Activated CD4-positive, alpha-beta T cell treated with anti-CD3 and anti-CD28 coated beads for 36 hours (primary cell): ENCODE data around the gene GATA6. TPM values are rescaled to one million over a fixed set of nuclear protein-coding genes. Genes with fewer than 3 reads are reported as not detected.
"Not testable (repeated sequence)": the region's sequence is repeated elsewhere in the genome, so short reads cannot be mapped to it uniquely, and the experiment has no call there.

ENCODE experiments used
- ATAC-seq: fragments of 200-7000 bp; cut with Tn5 transposase; one replicate; pipeline ENCODE4 v1.10.0; 2021; ENCODE audit warnings: mild to moderate bottlenecking, moderate library complexity
- CTCF ChIA-PET: fragments of 350-600 bp; sonication (Branson Sonifier 250); formaldehyde crosslinking; loops from one replicate; lab custom pipeline; 2021; ENCODE audit warnings: antibody characterized with exemption; lab: Charles Lee
- POLR2A ChIA-PET: fragments of 350-600 bp; sonication (Branson Sonifier 250); formaldehyde crosslinking; loops from one replicate; lab custom pipeline; 2021; ENCODE audit warnings: antibody characterized with exemption, inconsistent platforms; lab: Charles Lee
- DNase-seq: peaks from one replicate; pipeline ENCODE4 v3.0.0-alpha.2; 2020
- H3K27ac Mint-ChIP-seq: one replicate; pipeline ENCODE4 v1.8.0; 2021; ENCODE audit warnings: mixed read lengths
- H3K27me3 Mint-ChIP-seq: one replicate; pipeline ENCODE4 v1.8.0; 2021; ENCODE audit warnings: mixed read lengths
- H3K36me3 Mint-ChIP-seq: one replicate; pipeline ENCODE4 v1.8.0; 2021; ENCODE audit warnings: low read depth, mixed read lengths
- H3K4me1 Mint-ChIP-seq: one replicate; pipeline ENCODE4 v1.8.0; 2021; ENCODE audit warnings: mixed read lengths
- H3K4me3 Mint-ChIP-seq: one replicate; pipeline ENCODE4 v1.8.0; 2021; ENCODE audit warnings: mild to moderate bottlenecking, moderate library complexity, mixed read lengths
- H3K9me3 Mint-ChIP-seq: one replicate; pipeline ENCODE4 v1.8.0; 2021; ENCODE audit warnings: low read depth, mixed read lengths
- intact Hi-C, 2 experiments: fragments of 100-400 bp; cut with DNase I in 1 of 2; cut with micrococcal nuclease in 1 of 2; formaldehyde crosslinking; loops; one replicate each; pipeline versions ENCODE4 v1.14.2 to v1.15.1; 2022 to 2024; cut with DNase I, micrococcal nuclease
- total RNA-seq, 2 experiments: library from RNA; stranded (reverse); gene quantifications; one replicate each; pipeline ENCODE4 v1.2.3, GENCODE V29; 2021

GATA6 gene
- total RNA-seq, 2 experiments from 2014 or later = not detected

DNA sequence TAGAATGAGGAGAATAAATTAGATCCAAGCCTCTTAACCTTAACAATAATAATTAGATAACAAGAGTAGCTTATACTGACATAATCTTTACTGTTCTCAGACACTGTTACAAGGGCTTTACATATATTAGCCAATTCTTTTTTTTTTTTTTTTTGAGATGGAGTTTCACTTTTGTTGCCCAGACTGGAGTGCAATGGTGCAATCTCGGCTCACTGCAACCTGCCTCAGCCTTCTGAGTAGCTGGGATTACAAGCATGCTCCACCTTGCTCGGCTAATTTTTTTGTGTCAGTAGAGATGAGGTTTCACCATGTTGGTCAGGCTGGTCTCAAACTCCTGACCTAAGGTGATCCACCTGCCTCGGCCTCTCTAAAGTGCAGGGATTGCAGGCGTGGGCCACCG is 27.6 kb downstream of the GATA6 start:
- H3K4me1 Mint-ChIP-seq, intact Hi-C loops, H3K9me3 Mint-ChIP-seq, H3K27me3 Mint-ChIP-seq, H3K4me3 Mint-ChIP-seq, ATAC-seq, DNase-seq, POLR2A ChIA-PET, H3K36me3 Mint-ChIP-seq, CTCF ChIA-PET, H3K27ac Mint-ChIP-seq: not testable (repeated sequence)

DNA sequence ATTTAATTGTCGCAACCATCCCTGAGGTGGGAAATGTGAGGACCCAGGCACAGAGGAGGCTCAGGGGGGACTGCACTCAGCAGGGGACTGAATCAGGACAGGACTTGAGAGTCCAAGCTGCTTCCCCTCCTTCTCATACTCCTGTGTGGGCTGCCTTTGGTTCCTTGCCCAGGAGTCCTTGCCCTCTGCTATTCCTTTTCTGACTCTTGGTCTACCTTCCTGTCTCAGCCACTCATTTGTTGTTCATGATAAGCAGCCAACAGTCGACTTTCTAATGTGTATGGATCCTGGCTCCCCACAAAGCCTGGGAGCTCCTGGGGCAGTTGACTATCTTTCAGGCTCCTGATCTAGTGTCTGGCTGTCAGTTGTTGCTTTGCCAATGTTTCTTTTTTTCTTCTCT is 28.3 kb downstream of the GATA6 start:
- Mint-ChIP-seq H3K9me3 (no peaks in the 10 kb centered on the region), H3K27me3 (peaks cover 11% of the 10 kb centered on the region), H3K4me3 (no peak overlapping the region), H3K36me3 (no peaks in the 10 kb centered on the region), H3K4me1 (no peaks in the 10 kb centered on the region), H3K27ac (no peak overlapping the region)
- ChIA-PET CTCF (no interaction called here), POLR2A (no interaction called here)
- no peak for ATAC-seq
- intact Hi-C loops = no loop called here
- DNase-seq = no peak

DNA sequence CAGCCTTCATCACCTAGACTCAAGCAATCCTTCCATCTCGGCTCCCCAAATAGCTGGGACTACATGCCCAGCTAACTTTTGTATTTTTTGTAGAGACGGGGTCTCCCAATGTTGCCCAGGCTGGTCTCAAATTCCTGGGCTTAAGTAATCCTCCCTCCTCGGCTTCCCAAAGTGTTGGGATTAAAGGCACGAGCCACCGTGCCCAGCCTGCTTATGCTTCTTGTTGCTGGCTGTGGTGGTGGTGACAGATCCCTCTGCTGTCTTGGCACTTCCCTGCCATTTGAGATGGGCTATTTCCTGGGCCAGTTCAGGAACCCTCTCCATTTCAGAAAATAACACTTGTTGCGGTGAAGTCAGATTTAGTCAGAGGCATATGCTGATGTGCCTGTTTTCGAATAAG is 28.8 kb downstream of the GATA6 start:
- Mint-ChIP-seq H3K9me3 (no peaks in the 10 kb centered on the region), H3K27ac (no peak overlapping the region), H3K36me3 (no peaks in the 10 kb centered on the region), H3K4me1 (no peaks in the 10 kb centered on the region), H3K4me3 (no peak overlapping the region), H3K27me3 (peaks cover 11% of the 10 kb centered on the region)
- ChIA-PET POLR2A (no interaction called here), CTCF (no interaction called here)
- intact Hi-C loops = no loop called here
- ATAC-seq (no peak), DNase-seq (no peak)

DNA sequence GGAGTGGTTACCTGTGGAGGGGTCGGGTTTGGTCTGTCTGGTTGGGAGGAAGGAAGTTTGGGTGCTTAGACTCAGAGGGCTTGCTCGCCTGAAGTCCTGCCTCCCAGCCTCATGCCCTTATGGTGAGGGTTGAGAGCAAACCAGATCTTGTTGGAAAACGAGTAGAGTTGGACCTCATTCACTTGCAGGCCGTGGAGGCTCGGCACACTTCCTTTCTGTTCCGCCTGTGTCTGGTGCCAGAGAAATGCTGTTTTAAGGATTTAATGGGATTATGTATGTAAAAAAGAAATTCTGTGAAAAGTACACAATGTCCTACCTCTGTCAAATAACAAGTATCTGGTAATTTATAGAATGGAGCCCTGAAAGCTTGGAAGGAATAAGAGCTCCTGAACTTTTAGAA is 29.6 kb downstream of the GATA6 start:
- DNase-seq (no peak), ATAC-seq (no peak)
- H3K4me3 Mint-ChIP-seq = no peak overlapping the region
- H3K27ac Mint-ChIP-seq = no peak overlapping the region
- CTCF ChIA-PET = no interaction called here
- H3K9me3 Mint-ChIP-seq = no peaks in the 10 kb centered on the region
- H3K36me3 Mint-ChIP-seq = no peaks in the 10 kb centered on the region
- H3K27me3 Mint-ChIP-seq = peaks cover 8% of the 10 kb centered on the region
- H3K4me1 Mint-ChIP-seq = no peaks in the 10 kb centered on the region
- intact Hi-C loops = no loop called here
- POLR2A ChIA-PET = no interaction called here

DNA sequence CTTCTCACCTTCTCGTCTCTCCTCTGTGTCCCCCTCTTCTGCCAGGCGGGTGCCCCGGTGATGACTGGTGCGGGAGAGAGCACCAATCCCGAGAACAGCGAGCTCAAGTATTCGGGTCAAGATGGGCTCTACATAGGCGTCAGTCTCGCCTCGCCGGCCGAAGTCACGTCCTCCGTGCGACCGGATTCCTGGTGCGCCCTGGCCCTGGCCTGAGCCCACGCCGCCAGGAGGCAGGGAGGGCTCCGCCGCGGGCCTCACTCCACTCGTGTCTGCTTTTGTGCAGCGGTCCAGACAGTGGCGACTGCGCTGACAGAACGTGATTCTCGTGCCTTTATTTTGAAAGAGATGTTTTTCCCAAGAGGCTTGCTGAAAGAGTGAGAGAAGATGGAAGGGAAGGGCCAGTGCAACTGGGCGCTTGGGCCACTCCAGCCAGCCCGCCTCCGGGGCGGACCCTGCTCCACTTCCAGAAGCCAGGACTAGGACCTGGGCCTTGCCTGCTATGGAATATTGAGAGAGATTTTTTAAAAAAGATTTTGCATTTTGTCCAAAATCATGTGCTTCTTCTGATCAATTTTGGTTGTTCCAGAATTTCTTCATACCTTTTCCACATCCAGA is 31.3 kb downstream of the GATA6 start:
- no peak overlapping the region for H3K4me3 Mint-ChIP-seq
- CTCF ChIA-PET = no interaction called here
- POLR2A ChIA-PET = no interaction called here
- intact Hi-C loops = no loop called here
- H3K36me3 Mint-ChIP-seq = no peaks in the 10 kb centered on the region
- no peak overlapping the region for H3K27ac Mint-ChIP-seq
- H3K4me1 Mint-ChIP-seq = no peaks in the 10 kb centered on the region
- peaks cover 8% of the 10 kb centered on the region for H3K27me3 Mint-ChIP-seq
- no peaks in the 10 kb centered on the region for H3K9me3 Mint-ChIP-seq
- ATAC-seq = no peak
- DNase-seq = no peak

DNA sequence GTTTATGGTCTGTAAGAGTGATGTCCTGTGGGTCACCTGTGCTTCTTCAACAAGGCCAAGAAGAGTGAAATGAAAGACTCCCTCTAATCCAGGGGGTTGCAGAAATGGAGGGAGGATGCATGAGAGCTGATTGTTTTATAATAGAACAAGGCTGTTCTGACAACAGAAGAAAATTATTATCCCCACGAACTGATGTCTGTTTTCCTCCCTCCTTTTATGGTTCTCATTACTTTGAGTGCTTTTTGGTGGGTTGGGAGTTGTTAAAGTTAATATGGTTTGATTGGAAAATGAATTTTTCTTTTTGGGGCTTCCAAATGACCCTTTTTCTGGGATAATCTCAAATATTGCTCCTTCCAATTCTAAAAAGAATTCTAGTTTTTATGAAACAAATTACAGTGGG is 33.6 kb downstream of the GATA6 start:
- Mint-ChIP-seq H3K4me1 (no peaks in the 10 kb centered on the region), H3K27ac (no peak overlapping the region), H3K4me3 (no peak overlapping the region), H3K36me3 (no peaks in the 10 kb centered on the region), H3K27me3 (peaks cover 8% of the 10 kb centered on the region), H3K9me3 (no peaks in the 10 kb centered on the region)
- intact Hi-C loops = no loop called here
- ATAC-seq (no peak), DNase-seq (no peak)
- ChIA-PET CTCF (no interaction called here), POLR2A (no interaction called here)

DNA sequence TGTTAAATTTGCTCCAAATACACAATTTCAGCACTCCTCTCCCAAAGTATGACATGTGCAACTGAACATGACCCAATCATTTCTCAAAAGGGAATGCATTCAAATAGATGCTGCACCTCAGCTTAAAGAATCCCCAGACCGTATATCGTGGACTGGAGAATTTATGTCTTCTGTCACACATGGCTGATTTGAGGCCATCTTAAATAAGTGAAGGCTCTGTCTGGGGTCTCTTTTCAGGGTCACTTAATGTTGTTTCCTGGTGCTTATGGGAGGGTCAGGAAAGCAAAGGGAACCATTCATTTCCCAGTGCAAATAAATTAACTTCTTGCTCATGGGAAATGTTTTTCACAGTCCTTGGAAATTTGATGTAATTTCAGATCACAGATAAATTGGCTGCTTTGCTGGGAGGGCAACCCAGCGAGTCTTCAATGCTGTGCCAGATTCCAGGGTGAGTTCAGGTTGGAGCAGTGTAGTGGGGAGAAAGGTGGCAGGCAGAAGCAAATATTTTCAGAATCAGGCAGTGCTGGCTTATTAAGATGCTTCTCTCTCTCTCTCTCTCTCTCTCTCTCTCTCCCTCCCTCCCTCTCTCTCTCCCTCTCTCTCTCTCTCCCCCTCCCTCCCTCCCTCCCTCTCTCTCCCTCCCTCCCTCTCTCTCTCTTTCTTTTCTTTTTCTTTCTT is 34.3 kb downstream of the GATA6 start:
- Mint-ChIP-seq H3K4me1 (no peaks in the 10 kb centered on the region), H3K36me3 (no peaks in the 10 kb centered on the region), H3K9me3 (no peaks in the 10 kb centered on the region), H3K27me3 (peaks cover 6% of the 10 kb centered on the region), H3K4me3 (no peak overlapping the region), H3K27ac (no peak overlapping the region)
- intact Hi-C loops = no loop called here
- DNase-seq = no peak
- CTCF ChIA-PET = no interaction called here
- POLR2A ChIA-PET = no interaction called here
- no peak for ATAC-seq

DNA sequence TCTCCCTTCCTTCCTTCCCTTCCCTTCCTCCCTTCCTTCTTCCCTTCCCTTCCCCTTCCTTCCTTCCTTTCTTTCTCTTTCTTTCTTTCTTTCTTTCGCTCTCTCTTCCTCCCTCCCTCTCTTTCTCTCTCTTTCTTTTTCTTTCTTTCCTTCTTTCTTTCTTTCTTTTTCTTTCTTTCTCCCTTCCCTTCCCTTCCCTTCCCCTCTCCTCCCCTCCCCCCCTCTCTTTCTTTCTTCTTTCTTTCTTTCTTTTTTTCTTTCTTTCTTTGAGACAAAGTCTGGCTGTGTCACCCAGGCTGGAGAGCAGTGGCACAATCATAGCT is 34.8 kb downstream of the GATA6 start:
- Mint-ChIP-seq H3K36me3 (no peaks in the 10 kb centered on the region), H3K4me3 (no peak overlapping the region), H3K9me3 (no peaks in the 10 kb centered on the region), H3K4me1 (no peaks in the 10 kb centered on the region), H3K27ac (no peak overlapping the region), H3K27me3 (peaks cover 2% of the 10 kb centered on the region)
- intact Hi-C loops = no loop called here
- CTCF ChIA-PET = no interaction called here
- DNase-seq (no peak), ATAC-seq (no peak)
- POLR2A ChIA-PET = interaction anchor here (0.6 kb wide), 1 partner anchor 8 kb away, joined by 10 read pairs; no protein-coding TSS in a partner anchor

DNA sequence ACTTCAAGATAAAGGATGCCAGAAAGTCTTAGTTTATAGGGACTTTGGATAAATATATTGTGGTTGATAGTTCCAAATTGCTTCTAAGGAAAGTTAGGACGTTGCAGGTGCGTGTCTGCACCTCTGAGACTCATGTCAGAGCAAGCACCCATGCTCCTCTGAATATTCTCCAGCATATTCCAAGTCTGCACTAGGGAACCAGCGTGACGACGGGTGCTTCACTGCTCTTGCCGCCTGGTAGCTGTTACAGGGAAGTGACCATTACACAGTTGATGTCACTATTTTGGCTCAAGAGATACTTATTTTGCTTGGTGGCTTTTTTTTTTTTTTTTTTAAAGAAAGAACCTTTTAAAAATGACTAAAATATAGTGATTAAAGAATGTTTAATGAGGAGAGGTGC is 35.6 kb downstream of the GATA6 start:
- DNase-seq = no peak
- ChIA-PET POLR2A (interaction anchor here (0.6 kb wide), 1 partner anchor 9 kb away, joined by 10 read pairs; no protein-coding TSS in a partner anchor), CTCF (no interaction called here)
- Mint-ChIP-seq H3K9me3 (no peaks in the 10 kb centered on the region), H3K4me3 (no peak overlapping the region), H3K27ac (no peak overlapping the region), H3K4me1 (no peaks in the 10 kb centered on the region), H3K27me3 (peaks cover 2% of the 10 kb centered on the region), H3K36me3 (no peaks in the 10 kb centered on the region)
- intact Hi-C loops = no loop called here
- no peak for ATAC-seq

DNA sequence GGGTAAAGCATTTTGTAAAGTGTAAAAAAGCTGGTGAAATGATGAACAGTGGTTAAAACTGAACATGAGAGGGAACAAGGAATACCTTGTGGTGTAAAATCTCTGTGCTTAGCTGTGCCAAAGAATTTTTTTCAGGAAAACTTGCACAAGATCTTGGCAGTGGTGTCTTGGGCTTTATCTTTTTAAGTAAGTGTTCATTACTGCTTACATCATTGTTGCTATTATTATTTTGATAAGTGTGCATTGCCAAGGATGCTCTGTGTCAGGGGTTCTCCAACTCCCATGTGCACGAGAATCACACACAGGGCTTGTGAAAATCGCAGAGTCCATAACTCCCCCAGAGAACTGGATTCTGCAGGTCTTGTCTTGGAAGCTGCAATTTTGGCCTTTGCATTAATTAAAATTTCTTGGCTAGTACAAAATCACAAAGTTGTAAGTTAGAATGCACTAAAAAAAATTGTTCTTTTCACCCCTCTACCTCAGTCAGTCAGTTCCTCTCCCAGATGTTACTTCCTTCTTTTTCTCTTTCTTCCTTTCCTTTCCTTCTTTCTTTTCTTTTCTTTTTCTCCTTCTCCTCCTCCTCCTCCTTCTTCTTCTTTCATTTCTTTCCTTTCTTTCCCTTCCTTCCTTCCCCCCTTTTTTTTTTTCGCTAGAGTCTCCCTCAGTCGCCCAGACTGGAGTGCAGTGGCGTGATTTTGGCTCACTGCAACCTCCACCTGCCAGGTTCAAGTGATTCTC is 37.8 kb downstream of the GATA6 start:
- Mint-ChIP-seq H3K9me3 (no peaks in the 10 kb centered on the region), H3K4me1 (no peaks in the 10 kb centered on the region), H3K27me3 (peaks cover 2% of the 10 kb centered on the region), H3K36me3 (no peaks in the 10 kb centered on the region), H3K27ac (no peak overlapping the region), H3K4me3 (no peak overlapping the region)
- ChIA-PET POLR2A (no interaction called here), CTCF (no interaction called here)
- ATAC-seq (no peak), DNase-seq (no peak)
- intact Hi-C loops = no loop called here

DNA sequence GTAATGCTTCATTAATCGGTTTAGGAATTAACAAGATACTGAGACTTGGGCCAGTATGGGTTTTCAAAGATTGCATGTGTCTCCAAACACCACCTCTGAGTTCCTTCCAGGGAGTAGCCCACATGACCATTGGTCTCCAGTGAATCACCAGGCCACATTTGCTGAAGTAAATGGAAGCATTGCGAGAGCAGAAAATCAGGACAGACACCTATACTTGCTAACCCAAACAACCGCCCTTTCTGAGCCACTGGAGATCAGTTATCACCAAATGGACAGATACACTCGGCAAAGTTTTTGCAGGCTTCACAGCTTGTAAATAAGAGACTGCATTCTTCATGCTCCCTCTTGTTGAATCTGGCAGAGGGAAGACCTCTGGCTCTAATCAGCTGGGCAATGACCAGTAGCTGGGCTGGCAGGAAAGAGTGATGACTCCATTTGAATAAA is 40.9 kb downstream of the GATA6 start:
- DNase-seq (no peak), ATAC-seq (no peak)
- Mint-ChIP-seq H3K9me3 (no peaks in the 10 kb centered on the region), H3K36me3 (no peaks in the 10 kb centered on the region), H3K27ac (no peak overlapping the region), H3K27me3 (no peaks in the 10 kb centered on the region), H3K4me1 (no peaks in the 10 kb centered on the region), H3K4me3 (no peak overlapping the region)
- intact Hi-C loops = no loop called here
- ChIA-PET POLR2A (no interaction called here), CTCF (no interaction called here)

DNA sequence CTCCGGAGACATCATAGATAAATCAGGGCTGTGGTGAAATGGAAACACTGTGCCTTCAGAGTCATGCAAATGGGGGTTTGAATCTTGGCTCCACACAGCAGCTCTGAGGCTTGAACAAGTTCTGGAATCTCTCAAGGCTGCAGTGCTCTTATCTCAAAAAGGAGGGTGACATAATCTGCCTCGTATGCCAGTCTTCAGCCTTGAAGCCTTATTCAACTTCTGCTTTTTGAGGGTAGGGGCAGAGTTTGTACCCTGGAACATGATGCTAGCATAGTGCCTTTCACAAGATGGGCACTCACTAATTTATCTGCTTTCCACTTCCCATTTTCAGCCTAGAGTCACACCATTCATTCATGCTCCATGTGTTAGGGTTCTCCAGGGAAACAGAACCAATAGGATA is 42.3 kb downstream of the GATA6 start:
- ChIA-PET POLR2A (no interaction called here), CTCF (no interaction called here)
- H3K9me3 Mint-ChIP-seq = no peaks in the 10 kb centered on the region
- H3K27ac Mint-ChIP-seq = no peak overlapping the region
- intact Hi-C loops = no loop called here
- ATAC-seq (no peak), DNase-seq (no peak)
- no peaks in the 10 kb centered on the region for H3K36me3 Mint-ChIP-seq
- H3K27me3 Mint-ChIP-seq = no peaks in the 10 kb centered on the region
- no peaks in the 10 kb centered on the region for H3K4me1 Mint-ChIP-seq
- no peak overlapping the region for H3K4me3 Mint-ChIP-seq
